Activated CD8-positive, alpha-beta memory T cell treated with anti-CD3 and anti-CD28 coated beads, Interleukin-2, amount 50 U/mL, for 24 hours (primary cell): ENCODE results near the gene PLCB4.

Experiments
- DNase-seq: peaks from one replicate; pipeline ENCODE4 v3.0.0-alpha.2; 2020; ENCODE audit errors: extremely low read depth

The PLCB4 gene

DNA sequence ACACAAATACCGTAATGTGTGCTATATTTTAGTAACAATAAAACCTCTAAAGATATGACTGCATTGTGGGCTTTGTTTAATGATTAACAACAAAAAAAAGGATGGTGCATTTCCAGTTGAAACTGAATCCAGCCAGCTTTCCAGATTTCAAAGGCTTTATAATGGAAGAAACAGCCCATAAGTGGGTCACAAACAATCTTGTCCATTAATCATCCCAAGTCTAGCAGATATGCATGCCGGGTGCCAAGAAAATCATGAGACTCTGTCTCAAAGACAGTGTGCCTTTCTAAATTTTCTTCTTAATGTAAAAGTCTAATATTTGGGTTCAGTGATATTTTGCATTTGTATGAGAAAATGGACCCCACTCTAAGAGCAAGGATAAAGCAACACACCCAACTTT lies 424.9 kb downstream of the PLCB4 start:
- no peak for DNase-seq

DNA sequence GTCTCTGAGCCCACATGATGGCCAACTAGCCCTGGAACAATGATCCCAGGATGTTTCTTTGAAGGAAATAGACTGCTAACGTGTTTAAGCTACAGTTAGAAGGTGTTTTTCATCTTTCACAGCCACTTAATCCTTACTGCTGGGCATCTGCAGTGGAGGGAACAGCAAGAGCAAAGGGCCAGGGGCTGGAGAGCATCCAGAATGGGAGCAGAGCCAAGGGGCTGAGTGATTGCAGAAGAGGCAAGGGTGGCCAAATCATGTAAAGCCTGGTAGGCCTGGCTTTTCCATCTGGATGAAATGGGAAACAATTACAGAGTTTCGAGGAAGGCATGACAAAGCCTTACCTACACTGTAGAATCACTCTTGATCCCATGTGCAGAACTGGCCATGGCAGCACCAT lies 426.8 kb downstream of the PLCB4 start:
- DNase-seq, result no peak

DNA sequence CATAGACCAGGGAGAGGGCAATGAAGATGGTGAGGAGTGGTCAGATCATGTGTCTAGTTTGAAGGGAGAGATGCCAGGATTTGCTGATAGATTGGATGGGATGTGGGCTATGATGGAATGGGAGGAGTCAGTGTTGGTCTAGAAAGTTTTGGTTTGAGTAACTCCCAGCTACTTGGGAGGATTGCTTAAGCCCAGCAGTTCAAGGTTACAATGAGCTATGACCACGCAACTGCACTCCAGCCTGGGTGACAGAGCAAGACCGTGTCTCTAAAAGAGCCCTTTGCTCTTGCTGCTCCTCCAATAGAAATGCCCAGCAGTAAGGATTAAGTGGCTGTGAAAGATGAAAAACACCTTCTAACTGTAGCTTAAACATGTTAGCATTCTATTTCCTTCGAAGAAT lies 427.3 kb downstream of the PLCB4 start:
- no peak for DNase-seq

DNA sequence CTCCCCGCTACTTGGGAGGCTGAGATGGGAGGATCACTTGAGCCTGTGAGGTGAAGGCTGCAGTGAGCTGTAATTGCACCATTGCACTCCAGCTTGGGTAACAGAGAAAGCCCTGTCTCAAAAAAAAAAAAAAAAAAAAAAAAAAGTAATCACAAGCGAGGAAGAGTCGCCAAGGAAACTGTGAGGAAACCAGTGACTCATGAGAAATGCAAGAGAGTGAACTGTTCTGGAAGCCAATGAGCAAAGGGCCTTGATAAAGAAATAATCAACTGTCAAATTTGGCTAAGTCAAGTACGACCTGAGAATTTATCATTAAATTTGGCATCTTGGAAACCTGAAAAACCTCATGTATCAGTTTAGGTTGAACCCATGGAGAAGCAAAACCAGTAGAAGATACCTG lies 429.4 kb downstream of the PLCB4 start:
- no peak for DNase-seq

DNA sequence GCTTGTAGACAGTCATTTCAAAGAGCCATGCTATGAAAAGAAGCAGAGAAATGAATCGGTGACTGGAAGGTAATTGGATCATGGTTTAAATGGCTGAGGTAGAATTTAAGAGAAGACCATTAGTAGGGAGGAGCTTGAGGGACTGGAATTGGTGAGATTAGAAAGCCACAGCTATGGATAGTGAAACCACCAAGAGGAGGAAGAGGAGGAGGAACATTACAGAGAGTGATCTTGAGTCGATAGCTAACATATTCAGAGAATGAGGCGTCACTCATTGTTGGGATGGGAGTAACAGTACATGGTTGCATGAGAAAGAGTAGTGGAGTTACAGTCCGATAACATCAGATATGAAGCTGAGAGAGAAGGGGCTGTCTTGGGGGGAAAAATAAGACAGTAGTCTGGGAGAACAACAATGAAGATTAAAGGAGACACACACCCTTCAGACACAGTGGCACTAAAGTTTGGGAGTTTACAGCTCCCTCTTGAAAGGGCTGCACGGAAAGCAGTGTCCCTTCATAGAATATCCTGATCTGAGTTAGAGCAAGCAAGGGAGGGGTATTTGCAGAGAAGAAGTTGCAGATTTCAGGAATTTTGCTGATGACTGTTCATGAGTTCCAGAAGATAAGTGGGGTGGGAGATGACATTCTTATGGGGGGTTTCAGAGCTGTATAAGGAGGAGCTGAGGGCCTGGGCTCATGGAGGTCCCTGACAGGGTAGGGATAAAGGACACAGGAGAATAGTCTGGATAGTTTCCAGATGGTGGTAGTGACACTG lies 430.4 kb downstream of the PLCB4 start:
- DNase-seq, result no peak

DNA sequence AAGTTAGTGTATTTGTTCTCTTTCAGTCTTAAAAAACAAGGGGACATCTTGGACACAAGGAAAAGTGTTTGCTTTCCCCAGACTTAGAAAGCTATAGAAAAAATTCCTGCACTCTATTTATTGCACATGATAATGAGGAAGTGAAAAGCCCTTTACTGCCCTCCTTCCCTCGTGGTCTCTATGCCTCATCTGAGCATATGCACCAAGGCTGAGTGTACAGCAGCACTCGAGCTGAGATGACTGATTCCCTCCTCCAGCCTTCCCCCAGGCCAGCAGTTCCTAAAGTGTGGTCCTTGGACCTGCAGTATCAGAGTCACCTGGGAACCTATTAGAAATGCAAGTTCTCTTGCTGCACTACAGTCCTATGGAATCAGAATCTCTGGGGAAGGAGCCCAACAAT lies 431.2 kb downstream of the PLCB4 start:
- DNase-seq, result no peak

DNA sequence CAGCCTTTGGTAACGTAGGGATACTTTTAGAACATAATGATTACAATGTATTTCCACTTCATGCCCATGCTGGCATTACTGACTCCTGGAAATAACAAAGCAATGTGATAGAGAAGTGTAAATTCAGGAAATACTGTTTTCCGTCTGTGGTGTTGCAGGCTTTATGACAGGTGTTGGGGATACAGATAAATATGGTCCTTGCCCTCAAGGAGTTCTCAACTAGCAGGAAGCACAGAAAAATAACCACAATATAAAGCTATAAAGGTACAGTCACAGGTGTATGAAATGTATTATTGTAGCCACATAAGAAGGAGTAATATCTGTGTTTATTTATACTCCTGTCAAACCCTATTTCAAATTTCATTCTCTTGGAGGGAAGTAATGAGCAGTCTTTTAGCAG lies 432.6 kb downstream of the PLCB4 start:
- no peak for DNase-seq

DNA sequence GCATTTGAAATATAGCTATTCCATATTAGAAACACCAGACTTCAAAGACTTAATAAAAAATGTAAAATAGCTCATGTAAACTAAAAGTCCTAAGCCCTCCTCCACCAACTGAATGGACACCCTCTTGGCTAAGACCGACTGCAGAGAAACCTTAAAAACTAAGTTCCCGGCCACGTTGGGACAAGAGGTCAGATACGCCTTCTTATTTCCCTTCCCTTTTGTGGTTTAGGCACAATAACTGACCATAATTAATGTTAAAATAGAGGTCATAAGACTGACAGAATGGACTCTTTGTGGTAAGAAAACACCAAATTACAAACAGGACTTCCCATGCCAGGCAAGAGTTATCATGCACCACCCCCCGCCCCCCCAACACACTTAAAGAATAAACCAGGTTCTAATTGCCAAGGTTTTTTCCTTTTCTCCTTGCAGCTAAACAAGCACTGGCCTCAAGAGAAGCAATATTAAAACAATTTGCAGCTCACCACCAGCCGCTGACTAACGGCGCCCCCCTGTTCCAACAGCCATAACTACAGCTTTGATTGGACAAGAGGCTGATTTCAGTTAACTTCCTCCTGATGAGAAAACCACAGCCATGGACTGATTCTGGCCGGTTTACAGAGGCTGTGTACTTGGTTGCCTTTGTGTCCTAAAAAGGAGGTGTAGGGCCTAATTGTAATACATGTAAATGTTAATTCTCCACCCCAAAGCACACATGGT lies 434.8 kb downstream of the PLCB4 start:
- DNase-seq, result no peak

DNA sequence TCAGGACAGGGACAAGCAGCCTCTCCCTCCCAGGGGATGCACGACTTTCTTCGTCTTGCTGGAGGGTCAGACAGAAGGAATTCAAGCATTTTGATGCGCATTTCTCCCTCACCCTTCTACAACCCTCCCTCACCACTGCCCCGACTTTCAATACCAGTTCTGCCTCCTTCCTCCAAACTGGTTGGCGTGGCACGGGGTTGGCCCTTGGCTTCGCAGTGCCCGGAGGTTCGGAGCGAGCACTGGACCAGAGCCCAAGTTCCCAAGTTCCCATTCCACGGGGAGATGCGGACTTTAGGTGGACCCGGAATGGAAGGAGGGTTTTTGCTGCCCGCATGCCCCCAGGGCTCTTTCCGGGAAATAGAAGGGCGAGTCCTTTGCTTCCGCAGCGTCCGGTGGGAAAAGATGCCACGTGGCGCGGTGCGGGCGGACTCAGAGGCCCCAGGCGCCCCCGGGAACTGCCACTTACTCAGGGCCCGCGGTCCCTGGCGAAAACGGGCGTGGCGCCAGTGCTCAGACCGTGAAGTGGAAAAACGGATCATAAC lies 437.5 kb downstream of the PLCB4 start:
- no peak for DNase-seq

DNA sequence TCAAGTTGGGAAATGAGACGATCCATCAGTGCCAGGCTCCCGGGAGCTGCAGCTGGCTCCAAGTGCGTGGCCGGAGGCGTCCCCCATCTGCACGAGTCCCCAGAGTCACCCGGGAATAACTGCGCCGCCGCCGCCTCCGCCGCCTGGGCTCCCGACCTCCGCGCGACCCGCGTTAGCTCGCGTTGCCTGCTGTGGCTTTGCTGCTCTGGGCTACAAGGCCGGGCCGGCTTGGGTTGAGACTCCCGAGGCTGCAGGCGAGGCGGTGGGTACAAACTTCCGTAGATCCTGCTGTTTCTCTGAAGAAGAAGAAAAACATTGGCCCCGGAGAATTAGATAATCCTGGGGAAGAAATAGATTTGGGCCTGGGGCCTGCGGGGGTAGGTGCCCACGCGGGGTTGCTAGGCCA lies 438.1 kb downstream of the PLCB4 start:
- DNase-seq, result no peak

DNA sequence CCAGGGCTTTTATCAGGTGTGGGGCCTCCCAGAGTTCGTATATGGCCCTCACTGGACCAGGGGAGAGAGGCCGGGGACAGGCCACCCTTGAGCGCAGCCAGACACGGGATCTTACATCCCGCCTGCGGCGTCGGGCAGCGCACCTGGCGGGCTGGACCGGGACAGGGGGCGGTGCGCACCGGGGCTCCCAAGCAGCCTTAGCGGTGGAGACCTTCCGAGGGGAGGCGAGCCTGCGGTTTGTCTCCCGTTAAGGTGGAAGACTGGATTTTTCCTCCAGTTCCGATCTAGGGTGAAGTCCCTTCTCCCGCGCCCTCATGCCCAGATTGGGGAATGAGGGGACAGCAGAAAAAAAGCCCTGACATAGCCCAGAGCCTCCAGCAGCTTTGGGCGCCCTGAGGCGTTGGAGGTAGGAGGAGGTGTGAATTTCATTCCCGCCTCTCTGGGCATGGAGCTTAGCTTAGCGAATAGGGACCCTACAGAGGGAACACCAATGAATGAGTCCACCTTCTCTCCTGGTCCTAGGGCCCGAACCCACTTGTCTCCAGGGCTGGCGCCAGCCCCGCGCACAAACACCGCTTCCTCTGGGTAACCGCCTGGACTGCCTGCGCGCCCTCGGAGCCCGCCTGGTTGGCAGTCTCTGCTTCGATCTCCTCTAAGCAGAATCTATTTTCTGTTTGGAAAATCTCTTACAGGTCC lies 438.8 kb downstream of the PLCB4 start:
- no peak for DNase-seq

DNA sequence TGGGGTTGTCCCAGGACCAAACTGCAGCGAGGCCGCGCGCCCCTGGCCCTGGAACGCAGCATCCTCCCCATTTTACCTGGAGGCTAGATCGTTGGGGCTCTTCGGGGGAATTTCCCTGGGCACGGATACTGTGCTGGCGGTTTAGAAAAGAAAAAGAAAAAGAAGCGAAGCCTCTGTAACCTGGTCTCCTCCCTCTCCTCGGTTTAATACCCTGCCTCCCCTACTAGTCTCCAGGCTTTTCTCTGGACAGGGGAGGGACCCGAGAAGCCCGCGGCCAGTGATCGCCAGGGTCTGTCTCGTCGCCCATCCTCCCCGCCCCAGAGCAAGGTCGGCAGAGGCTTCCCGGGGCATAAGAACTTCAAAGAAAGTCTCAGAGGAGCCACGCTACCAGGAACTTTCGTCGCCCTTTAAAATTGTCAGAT lies 439.4 kb downstream of the PLCB4 start:
- no peak for DNase-seq

DNA sequence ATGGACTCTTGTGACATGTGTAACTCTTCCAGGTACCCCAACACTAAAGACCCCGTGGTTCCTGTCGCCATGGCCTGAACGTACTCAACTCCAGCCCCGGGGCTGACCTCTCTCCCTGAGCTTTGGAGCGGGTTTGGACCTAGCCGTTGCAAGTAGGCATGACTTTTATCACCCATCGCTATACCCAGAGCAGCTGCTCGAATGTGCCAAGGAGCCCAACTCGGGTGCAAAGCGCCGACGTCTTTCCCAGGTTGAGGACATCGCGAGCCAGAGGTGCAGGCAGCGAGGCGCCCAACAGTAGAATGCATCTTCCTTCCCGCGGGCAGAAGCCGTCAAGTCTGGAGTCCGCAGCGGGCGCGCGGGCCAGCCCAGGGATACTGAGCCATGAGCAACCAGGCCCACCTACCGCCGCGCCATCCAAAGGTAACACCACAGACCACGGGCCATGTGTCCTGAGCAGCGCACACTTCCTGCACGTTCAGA lies 439.9 kb downstream of the PLCB4 start:
- DNase-seq, result no peak

DNA sequence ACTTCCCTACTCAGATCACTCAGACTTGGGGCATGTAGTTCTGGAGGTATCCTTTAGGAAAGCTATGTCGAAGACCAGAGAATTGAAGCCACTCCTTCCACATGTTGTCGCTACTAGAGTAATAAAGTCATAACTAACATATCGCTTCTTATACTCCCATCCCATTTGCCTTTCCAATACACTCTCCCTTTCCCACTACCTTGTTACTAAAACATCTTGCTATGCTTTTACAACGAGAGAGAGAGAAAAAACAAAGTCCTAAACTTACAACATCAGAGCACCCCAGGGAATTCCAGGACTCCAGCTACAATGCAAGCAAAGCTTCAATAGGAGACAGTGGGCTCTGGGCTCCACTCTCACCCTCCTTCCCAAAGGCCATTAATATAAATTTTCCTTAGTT lies 440.4 kb downstream of the PLCB4 start:
- DNase-seq, result no peak

DNA sequence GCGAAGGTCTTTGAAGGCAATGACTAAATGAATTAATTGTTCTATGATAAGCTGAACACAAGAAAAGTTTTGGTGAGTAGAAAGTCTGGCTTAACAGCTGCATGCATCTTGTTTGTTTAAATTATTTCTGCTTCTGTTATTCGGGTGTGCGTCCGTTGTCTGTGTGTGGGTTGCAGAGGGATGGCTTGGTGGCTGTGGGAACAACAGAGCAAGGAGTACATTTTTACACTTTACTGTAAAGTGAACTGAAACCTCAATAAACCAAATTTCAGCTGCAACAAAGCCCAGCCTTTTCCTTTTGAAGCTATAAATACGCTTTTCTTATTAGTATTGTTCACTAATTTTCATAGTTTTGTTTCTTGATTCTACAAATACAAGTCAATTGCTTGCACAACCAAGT lies 442.0 kb downstream of the PLCB4 start:
- DNase-seq, result no peak

DNA sequence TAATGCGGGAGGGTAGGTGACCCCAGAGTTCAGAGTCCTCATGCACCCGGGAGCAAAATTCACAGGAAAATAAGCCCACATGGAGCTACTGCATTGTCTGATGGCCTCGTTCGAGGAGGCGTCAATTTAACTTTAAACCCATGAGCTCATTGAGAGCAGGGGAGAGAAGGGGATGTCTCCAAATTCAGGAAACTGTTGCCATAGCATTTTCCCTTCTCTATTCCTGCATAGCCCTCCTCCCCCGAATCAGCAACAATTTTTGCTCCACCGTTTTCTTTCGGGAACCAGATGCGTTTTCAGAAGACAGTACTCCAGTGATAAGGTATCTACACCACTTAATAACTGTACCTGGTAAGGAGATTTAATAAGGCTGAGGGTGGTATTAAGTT lies 445.2 kb downstream of the PLCB4 start:
- no peak for DNase-seq

DNA sequence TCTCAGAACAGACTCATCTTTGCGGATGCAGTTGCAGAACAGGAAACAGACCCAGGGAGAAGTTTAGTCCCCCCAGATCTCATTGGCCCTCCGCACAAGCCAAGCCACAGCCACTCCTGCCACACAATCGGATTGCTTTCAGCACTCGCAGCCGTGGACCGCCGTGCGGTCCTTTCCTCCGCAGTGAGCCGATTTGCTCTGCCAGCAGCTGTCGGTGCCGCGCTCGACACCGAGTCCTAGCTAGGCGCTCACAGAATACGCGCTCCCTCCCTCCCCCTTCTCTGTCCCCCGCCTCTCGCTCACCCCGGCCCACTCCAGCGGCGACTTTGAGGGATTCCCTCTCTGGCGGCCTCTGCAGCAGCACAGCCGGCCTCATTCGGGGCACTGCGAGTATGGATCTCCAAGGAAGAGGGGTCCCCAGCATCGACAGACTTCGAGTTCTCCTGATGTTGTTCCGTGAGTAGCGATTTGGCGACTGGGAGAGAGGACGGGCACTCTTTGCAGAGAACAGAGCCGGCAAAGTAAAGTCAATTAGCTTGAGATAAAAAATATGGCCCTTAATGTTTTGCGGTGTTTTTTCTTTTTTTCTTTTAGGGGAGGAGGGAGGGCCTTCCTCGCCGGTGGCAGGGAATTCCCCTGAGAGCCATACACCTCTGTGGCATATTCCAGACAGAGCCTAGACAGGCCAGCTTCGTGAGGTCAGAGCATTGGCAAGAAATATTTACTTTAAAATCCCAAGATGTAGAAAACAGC lies 445.8 kb downstream of the PLCB4 start, which contains the start of gene LAMP5:
Gene LAMP5 (plus strand): TSS at position 130 of the 753 bp plus-strand sequence. CDS start 263 bp downstream, at position 393.
- DNase-seq, result no peak

DNA sequence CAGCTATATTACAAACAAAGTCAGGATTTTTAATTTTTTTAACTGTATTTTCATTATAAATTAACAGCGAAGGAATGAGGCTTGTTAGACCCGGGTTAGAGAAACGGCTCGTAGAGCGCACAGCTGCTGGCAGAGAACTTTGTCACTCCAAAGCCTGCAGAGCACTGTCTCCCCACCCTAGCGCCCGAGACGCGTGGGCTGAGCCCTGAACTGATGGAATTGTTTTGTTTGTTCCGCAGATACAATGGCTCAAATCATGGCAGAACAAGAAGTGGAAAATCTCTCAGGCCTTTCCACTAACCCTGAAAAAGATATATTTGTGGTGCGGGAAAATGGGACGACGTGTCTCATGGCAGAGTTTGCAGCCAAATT lies 446.3 kb downstream of the PLCB4 start:
- no peak for DNase-seq

DNA sequence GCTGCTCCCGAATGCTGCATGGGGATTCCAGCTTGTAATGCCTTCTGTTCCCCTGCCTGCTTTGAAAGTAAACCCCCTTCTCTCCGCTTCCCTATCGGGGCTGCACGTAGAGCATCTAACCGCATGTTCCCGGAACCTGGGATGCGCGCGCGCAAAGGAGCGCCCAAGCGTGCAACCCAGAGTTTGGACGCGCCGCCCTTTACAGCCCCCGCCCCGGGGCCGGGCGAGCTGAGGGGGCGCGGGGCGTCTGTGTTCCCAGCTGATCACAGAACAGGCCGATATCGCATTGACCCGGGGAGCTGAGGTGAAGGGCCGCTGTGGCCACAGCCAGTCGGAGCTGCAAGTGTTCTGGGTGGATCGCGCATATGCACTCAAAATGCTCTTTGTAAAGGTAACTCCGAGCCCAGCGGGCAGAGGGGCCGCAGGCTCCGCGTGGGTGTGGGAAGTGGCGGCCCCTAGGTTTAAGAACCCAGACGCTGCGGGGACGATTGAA lies 446.9 kb downstream of the PLCB4 start:
- DNase-seq, result no peak

DNA sequence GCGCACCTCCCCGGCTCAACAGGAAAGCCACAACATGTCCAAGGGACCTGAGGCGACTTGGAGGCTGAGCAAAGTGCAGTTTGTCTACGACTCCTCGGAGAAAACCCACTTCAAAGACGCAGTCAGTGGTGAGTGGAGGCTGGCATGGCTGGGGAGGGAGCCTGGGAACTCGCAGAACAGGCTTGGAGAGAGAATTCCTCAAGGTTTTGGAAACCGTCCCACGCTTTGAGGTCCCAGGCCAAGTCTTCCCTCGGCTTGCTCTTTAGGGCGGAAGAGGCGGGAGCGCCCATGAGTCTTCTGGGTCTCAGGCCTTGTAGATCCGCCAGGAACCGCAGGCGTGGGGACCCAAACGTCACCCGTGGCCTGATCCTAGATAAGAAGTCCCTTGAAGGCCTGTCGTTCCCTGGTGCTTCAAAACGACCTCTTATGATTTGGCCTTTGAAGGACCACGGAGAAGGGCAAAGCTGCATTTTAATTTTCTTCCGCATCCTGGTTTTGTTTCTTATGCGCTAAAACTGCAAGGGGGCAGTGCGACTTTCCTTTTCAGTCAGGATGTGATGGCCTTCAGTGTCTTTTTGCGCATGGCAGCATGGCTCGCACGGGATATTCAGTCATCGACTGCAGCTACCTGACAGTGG lies 447.5 kb downstream of the PLCB4 start:
- DNase-seq, result no peak
